Vagina (tissue), 2 donors: Measurements from ENCODE around the gene SLFN12. TPM values are rescaled to one million over a fixed set of nuclear protein-coding genes. Genes with fewer than 3 reads are reported as not detected.

Experiments
- DNase-seq, 2 donors: peaks; one replicate each; pipeline ENCODE4 v3.0.0-alpha.2; 2017; ENCODE audit errors: extremely low spot score in 2 of 2
- H3K27ac ChIP-seq: fragments of 200-600 bp; sonication (generic); one replicate; pipeline ENCODE4 v1.5.1; 2019
- H3K27me3 ChIP-seq: fragments of 200-600 bp; sonication (generic); one replicate; pipeline ENCODE4 v1.5.1; 2019
- H3K36me3 ChIP-seq, 2 donors: fragments of 200-600 bp; sonication (generic); one replicate each; pipeline ENCODE4 v1.5.1; 2017 to 2019
- H3K4me1 ChIP-seq: fragments of 200-600 bp; sonication (generic); one replicate; pipeline ENCODE4 v1.5.1; 2019
- H3K4me3 ChIP-seq, 2 donors: fragments of 200-600 bp; sonication (generic); 1 replicate in 1 of 2; 2 replicates in 1 of 2; pipeline ENCODE4 v1.5.1; 2016 to 2019
- H3K9me3 ChIP-seq: fragments of 200-600 bp; sonication (generic); one replicate; pipeline ENCODE4 v1.5.1; 2019
- CTCF ChIP-seq, 3 experiments: fragments of 450-650 bp in 2 of 3; fragments of 200-600 bp in 1 of 3; sonication (generic) in 1 of 3; IDR thresholded peaks; one replicate each; pipeline ENCODE4 v1.5.1; 2017 to 2019; ENCODE audit warnings: antibody characterized with exemption in 3 of 3, mild to moderate bottlenecking in 2 of 3, moderate library complexity in 2 of 3
- POLR2A ChIP-seq, 2 donors: fragments of 450-650 bp; IDR thresholded peaks; one replicate each; pipeline ENCODE4 v1.6.1; 2017; ENCODE audit warnings: antibody characterized with exemption in 2 of 2, mild to moderate bottlenecking in 2 of 2, moderate library complexity in 2 of 2
- POLR2AphosphoS5 ChIP-seq, 2 donors: sonication (generic); formaldehyde crosslinking; IDR thresholded peaks; one replicate each; pipeline ENCODE4 v1.9.0; 2017; ENCODE audit warnings: antibody characterized with exemption in 2 of 2, mild to moderate bottlenecking in 2 of 2, low read depth in 1 of 2; ENCODE audit not compliant: insufficient read depth in 1 of 2
- intact Hi-C: fragments of 100-400 bp; cut with DNase I; formaldehyde crosslinking; loops from one replicate; pipeline ENCODE4 v1.15.1; 2023
- small RNA-seq: library from RNA; depleted of rRNA; stranded (forward); fragments of <200 nt; gene quantifications from one replicate; pipeline ENCODE3, GENCODE V24; 2016
- total RNA-seq: library from RNA; depleted of rRNA; stranded (reverse); fragments of >200 nt; gene quantifications from one replicate; pipeline ENCODE4 v1.2.3, GENCODE V29; 2016

SLFN12 gene
- total RNA-seq, 1 donor from 2014 or later: 5.9 TPM

GRCh38 chr17:35372846-35373533 lies 59.3 kb downstream of the SLFN12 start:
- H3K4me1 ChIP-seq: peaks cover 12% of the 10 kb centered on the region
- intact Hi-C loops: no loop called here
- H3K4me3 ChIP-seq: peak overlapping the region; percentile 64 to 82
- H3K27me3 ChIP-seq: no peaks in the 10 kb centered on the region
- no peaks in the 10 kb centered on the region for H3K9me3 ChIP-seq
- no peak for TF ChIP-seq POLR2AphosphoS5 (IDR thresholded peaks at IDR 0.05; ENCODE audit: insufficient read depth in 1 of 2, low read depth in 1 of 2)
- TF ChIP-seq CTCF (IDR thresholded peaks at IDR 0.05): no peak
- TF ChIP-seq POLR2A (IDR thresholded peaks at IDR 0.05): no peak
- H3K36me3 ChIP-seq: no peaks in the 10 kb centered on the region
- H3K27ac ChIP-seq: peak overlapping the region; percentile 100
- no peak for DNase-seq

- no peaks in the 10 kb centered on the region for H3K27me3 ChIP-seq
- H3K4me3 ChIP-seq: no peak overlapping the region
- H3K4me1 ChIP-seq: peaks cover 17% of the 10 kb centered on the region
- intact Hi-C loops: no loop called here
- no peak for DNase-seq
- H3K36me3 ChIP-seq: no peaks in the 10 kb centered on the region
- H3K9me3 ChIP-seq: no peaks in the 10 kb centered on the region
- no peak overlapping the region for H3K27ac ChIP-seq
- TF ChIP-seq CTCF (IDR thresholded peaks at IDR 0.05): no peak
- TF ChIP-seq POLR2AphosphoS5 (IDR thresholded peaks at IDR 0.05; ENCODE audit: insufficient read depth in 1 of 2, low read depth in 1 of 2): no peak
- no peak for TF ChIP-seq POLR2A (IDR thresholded peaks at IDR 0.05)
These were observed 60.4 kb downstream of the SLFN12 start for GRCh38 chr17:35371934-35372333.

GRCh38 chr17:35368081-35368830 lies 64.0 kb downstream of the SLFN12 start:
- Histone ChIP-seq H3K36me3 (peaks cover 0 to 4% of the 10 kb centered on the region in 2 donors), H3K9me3 (no peaks in the 10 kb centered on the region), H3K27ac (no peak overlapping the region), H3K4me3 (no peak overlapping the region), H3K27me3 (no peaks in the 10 kb centered on the region), H3K4me1 (peaks cover 17% of the 10 kb centered on the region)
- TF ChIP-seq POLR2AphosphoS5 (IDR thresholded peaks at IDR 0.05; ENCODE audit: insufficient read depth in 1 of 2, low read depth in 1 of 2) (no peak), CTCF (IDR thresholded peaks at IDR 0.05) (no peak), POLR2A (IDR thresholded peaks at IDR 0.05) (no peak)
- intact Hi-C loops: loop anchor here (10.0 kb wide), 1 partner anchor 77 kb away; the partner anchor contains the start of gene SLFN13
- no peak for DNase-seq

- no peak for DNase-seq
- Histone ChIP-seq H3K27ac (no peak overlapping the region), H3K4me1 (peaks cover 8% of the 10 kb centered on the region), H3K27me3 (no peaks in the 10 kb centered on the region), H3K36me3 (peaks cover 0 to 17% of the 10 kb centered on the region in 2 donors), H3K9me3 (no peaks in the 10 kb centered on the region), H3K4me3 (no peak overlapping the region)
- intact Hi-C loops: loop anchor here (10.0 kb wide), 1 partner anchor 84 kb away; the partner anchor contains the start of gene SLFN13
- no peak for TF ChIP-seq CTCF (IDR thresholded peaks at IDR 0.05)
- TF ChIP-seq POLR2A (IDR thresholded peaks at IDR 0.05): no peak
- no peak for TF ChIP-seq POLR2AphosphoS5 (IDR thresholded peaks at IDR 0.05; ENCODE audit: insufficient read depth in 1 of 2, low read depth in 1 of 2)
These were observed 71.3 kb downstream of the SLFN12 start for GRCh38 chr17:35361027-35361426.

Small RNA genes within 50 kb of the gene (small RNA-seq; reads per million reads assigned to genes)
- not detected for gene AC060766.3
- gene AC060766.5: not detected

Other genes starting within 250 kb of the SLFN12 start
- not detected for gene SLC35G3, start 238.1 kb downstream of the SLFN12 start, total RNA-seq
- 27.7 TPM for gene SLFN5, start 189.4 kb downstream of the SLFN12 start, total RNA-seq
- 21.1 TPM for gene SLFN11, start 58.9 kb downstream of the SLFN12 start, total RNA-seq
- gene SLFN13, start 16.3 kb upstream of the SLFN12 start, total RNA-seq: 6.9 TPM
- gene SLFN12L, start 105.2 kb upstream of the SLFN12 start, total RNA-seq: 12.3 TPM
- not detected for gene SLFN14, start 128.3 kb upstream of the SLFN12 start, total RNA-seq
- gene PEX12, start 146.1 kb upstream of the SLFN12 start, total RNA-seq: 2.9 TPM
- 62.1 TPM for gene AP2B1, start 154.8 kb upstream of the SLFN12 start, total RNA-seq